Sciatic nerve (tissue), 2 donors: ENCODE results near the gene SLMAP. TPM values are rescaled to one million over a fixed set of nuclear protein-coding genes. Genes with fewer than 3 reads are reported as not detected.

Experiments used
- ATAC-seq: fragments of 200-7000 bp; cut with Tn5 transposase; one replicate; pipeline ENCODE4 v1.9.1; 2020; ENCODE audit warnings: mild to moderate bottlenecking, moderate library complexity
- DNase-seq: peaks from one replicate; pipeline ENCODE4 v3.0.0-alpha.2; 2020; ENCODE audit warnings: low spot score
- intact Hi-C: fragments of 100-400 bp; cut with DNase I; formaldehyde crosslinking; loops from one replicate; pipeline ENCODE4 v1.14.2; 2022
- total RNA-seq: library from RNA; stranded (reverse); fragmentation: NEBNext Ultra II Directional; extraction: Animal tissue kit (Norgen Biotek cat#: 25700); gene quantifications from one replicate; pipeline ENCODE4 v1.2.1, GENCODE V29; 2021
- donor health status: DM: no; HTN: no; CAD: no.
- donor health status: DM: no; HTN: no; CAD: no.

SLMAP gene
- total RNA-seq, 1 donor from 2014 or later, result 111 TPM

GRCh38 chr3:57968501-57968900 lies 212.4 kb downstream of the SLMAP start:
- no peak for ATAC-seq

GRCh38 chr3:57971975-57972374 lies 215.9 kb downstream of the SLMAP start:
- DNase-seq (no peak), ATAC-seq (no peak)
- intact Hi-C loops, result no loop called here

More at GRCh38 chr3:57968501-57968900, 212.4 kb downstream of the SLMAP start:
- intact Hi-C loops, result no loop called here
- no peak for DNase-seq

GRCh38 chr3:57972531-57973111 lies 216.5 kb downstream of the SLMAP start:
- intact Hi-C loops, result no loop called here
- ATAC-seq (peak; percentile 45), DNase-seq (no peak)

- intact Hi-C loops, result no loop called here
- ATAC-seq, result no peak
- no peak for DNase-seq
Measured at GRCh38 chr3:57973715-57974477, 217.8 kb downstream of the SLMAP start.

GRCh38 chr3:57974796-57975388 lies 218.8 kb downstream of the SLMAP start:
- ATAC-seq (peak; percentile 40), DNase-seq (no peak)
- intact Hi-C loops, result no loop called here

- no peak for ATAC-seq
- DNase-seq, result no peak
- intact Hi-C loops, result no loop called here
Measured at GRCh38 chr3:57977818-57978235, 221.7 kb downstream of the SLMAP start.

GRCh38 chr3:57978316-57978715 lies 222.2 kb downstream of the SLMAP start:
- ATAC-seq (no peak), DNase-seq (no peak)
- intact Hi-C loops, result no loop called here

Other genes with a start within 250 kb of the SLMAP start
- 0.80 TPM for gene DNAH12, start 212.0 kb upstream of the SLMAP start, total RNA-seq
- 12.7 TPM for gene PDE12, start 200.0 kb upstream of the SLMAP start, total RNA-seq
- gene ARF4, start 159.0 kb upstream of the SLMAP start, total RNA-seq, result 97.3 TPM
- gene DENND6A, start 63.2 kb upstream of the SLMAP start, total RNA-seq, result 56.3 TPM